GM12875 (cell line): Measurements from ENCODE around the gene ZNF701.
"Not testable (repeated sequence)": the region's sequence is repeated elsewhere in the genome, so short reads cannot be mapped to it uniquely, and the experiment has no call there.

ENCODE experiments used
- H3K4me3 ChIP-seq: one replicate; pipeline ENCODE4 v1.5.1; 2011; ENCODE audit warnings: low read depth, low read length, control low read depth
- CTCF ChIP-seq: IDR thresholded peaks from 2 replicates; pipeline ENCODE4 v1.5.1; 2011; ENCODE audit warnings: low read depth, mild to moderate bottlenecking, control low read depth, inconsistent platforms, low read length, moderate library complexity, borderline replicate concordance; ENCODE audit not compliant: insufficient read depth

Gene ZNF701

DNA sequence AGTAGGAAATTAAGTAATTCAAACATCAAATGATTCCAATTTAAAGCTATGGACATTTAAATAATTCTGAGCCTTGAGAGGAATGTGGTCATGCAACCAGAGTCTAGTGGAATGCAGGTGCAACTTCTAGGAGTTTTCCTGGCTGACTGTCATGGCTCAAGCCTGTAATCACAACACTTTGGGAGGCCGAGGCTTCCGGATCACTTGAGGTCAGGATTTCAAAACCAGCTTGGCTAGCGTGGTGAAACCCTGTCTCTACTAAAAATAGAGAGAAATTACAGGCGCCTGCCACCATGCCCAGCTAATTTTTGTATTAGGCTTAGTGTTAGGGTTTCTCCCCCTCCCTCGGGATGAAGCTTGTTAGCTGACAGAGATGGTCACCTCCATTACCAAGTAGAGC, 36.2 kb upstream of the ZNF701 start:
- H3K4me3 ChIP-seq = no peak overlapping the region
- no peak for TF ChIP-seq CTCF

DNA sequence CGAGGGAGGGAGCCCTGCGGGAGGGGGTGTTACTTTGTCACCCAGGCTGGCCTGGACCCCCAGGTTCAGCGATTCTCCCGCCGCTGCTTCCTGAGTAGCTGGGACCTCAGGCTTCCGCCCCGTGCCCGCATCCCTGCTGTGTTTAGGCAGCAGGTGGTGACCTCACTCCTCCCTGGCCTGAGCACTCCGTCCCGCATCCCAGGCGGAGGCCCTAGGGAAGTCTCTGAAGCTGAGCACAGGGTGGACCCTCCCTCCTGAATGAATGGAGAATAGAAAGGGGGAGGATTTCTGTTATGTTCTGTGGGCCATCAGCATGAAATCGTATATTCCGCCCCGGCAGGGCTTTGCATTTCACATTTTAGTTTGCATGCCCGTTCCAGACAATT, 34.7 kb upstream of the ZNF701 start:
- H3K4me3 ChIP-seq = peak overlapping the region; percentile 60

- peak overlapping the region; percentile 60 for H3K4me3 ChIP-seq
- TF ChIP-seq CTCF = no peak
Measured at GRCh38 chr19:52535771-52536447, 34.2 kb upstream of the ZNF701 start.

DNA sequence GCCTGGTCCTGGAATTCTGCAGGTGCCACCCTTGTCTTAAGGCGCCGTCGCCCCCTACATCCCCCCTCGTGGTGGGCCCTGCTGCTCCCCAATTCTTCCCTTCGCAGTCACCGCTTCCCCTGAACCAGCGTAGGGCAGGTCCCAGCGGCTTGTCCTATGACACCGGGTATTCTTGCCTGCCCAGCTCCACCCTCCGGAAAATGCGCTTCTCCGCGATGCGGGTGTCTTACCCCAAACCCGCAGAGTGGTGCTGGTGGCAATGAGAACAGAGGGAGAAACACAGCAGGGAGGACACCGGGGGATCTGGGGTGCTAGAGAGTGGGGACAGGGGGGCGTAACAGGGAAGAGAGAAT, 33.7 kb upstream of the ZNF701 start:
- TF ChIP-seq CTCF = no peak
- H3K4me3 ChIP-seq = peak overlapping the region; percentile 60

DNA sequence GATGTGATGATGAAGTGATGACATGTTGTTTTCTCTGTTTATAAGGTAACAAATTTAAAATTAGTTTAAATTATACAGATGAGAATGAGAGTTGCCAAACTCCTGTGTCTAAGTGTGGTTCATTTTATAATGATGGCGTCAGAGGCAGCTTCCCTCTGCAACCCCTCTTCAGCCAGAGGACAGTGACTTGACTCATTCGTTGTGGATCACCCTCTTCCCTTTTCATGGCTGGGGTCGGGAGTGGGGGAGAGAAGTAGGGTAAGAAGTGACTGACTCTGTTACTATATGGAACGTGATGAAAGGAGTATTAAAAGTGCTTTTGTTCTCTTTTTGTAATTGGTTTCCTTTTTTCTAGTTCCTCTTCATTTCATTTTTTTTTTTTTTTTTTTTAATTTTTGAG, 31.3 kb upstream of the ZNF701 start:
- H3K4me3 ChIP-seq = not testable (repeated sequence)

GRCh38 chr19:52541176-52541575, 28.9 kb upstream of the ZNF701 start:
- H3K4me3 ChIP-seq = not testable (repeated sequence)

- no peak overlapping the region for H3K4me3 ChIP-seq
- no peak for TF ChIP-seq CTCF
Measured at GRCh38 chr19:52541608-52542007, 28.5 kb upstream of the ZNF701 start.

- H3K4me3 ChIP-seq = not testable (repeated sequence)
Measured at GRCh38 chr19:52542541-52542940, 27.5 kb upstream of the ZNF701 start.

DNA sequence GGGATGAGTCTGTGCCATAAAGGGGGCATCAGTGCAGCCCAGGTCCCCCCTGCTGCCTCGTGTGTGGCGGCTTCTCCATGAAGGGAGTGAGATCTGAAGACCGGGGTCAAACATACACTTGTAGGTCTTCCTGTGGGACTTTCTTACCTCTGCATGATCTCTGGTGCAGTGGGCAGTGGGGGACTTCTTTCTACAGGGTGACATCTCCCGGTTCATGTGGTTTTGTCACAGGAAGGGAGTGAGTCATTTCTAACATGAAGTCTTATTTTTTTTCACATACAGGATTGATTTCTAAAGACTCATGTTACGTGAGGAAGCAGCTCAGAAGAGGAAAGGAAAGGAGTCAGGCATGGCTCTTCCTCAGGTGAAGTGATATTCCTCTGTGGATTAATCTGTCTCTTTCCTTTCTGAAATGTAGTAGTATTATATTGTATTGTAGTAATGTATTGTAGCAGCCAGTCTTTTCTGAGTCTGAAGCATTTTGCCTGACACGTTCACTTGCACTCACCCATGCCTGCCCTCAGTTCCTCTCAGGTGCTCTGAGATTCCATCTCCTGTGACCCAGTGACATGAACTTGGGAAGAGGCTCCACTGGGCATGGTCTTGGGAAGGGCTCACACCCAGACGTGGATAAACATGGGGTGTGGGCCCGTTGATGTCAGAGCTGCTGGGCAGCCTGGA, 27.0 kb upstream of the ZNF701 start:
- no peak overlapping the region for H3K4me3 ChIP-seq
- TF ChIP-seq CTCF = no peak
